Amygdala (tissue), 56 donors: ENCODE results near the gene COLGALT1.
A peak's percentile ranks its signal among the peaks of the same experiment; 100 is the strongest.
"Not testable (repeated sequence)": the region's sequence is repeated elsewhere in the genome, so short reads cannot be mapped to it uniquely, and the experiment has no call there.

Experiments used
- DNase-seq, 56 donors: peaks; one replicate each; lab custom pipeline; 2025; lab: John Stamatoyannopoulos, UW

COLGALT1 gene

DNA sequence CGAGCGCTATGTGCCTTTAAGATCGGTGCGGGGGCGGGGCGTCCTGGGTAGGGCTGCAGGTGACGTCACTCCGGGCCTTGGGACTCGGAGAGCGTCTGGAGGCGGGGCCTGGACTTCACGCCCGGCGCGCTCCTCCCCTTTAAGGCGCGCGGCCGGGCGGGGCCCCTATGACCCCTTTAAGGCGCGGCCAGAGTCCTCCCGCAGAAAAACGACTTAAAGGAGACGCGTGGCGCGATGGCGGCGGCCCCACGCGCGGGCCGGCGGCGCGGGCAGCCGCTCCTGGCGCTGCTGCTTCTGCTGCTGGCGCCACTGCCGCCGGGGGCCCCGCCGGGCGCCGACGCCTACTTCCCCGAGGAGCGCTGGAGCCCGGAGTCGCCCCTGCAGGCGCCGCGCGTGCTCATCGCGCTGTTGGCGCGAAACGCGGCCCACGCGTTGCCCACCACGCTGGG, at the start of gene COLGALT1:
Gene COLGALT1 (plus strand): TSS at position 170 of the 449 bp plus-strand sequence. CDS start 65 bp downstream, at position 235.
- peak; percentile 22 to 99 (median 92) for DNase-seq

DNA sequence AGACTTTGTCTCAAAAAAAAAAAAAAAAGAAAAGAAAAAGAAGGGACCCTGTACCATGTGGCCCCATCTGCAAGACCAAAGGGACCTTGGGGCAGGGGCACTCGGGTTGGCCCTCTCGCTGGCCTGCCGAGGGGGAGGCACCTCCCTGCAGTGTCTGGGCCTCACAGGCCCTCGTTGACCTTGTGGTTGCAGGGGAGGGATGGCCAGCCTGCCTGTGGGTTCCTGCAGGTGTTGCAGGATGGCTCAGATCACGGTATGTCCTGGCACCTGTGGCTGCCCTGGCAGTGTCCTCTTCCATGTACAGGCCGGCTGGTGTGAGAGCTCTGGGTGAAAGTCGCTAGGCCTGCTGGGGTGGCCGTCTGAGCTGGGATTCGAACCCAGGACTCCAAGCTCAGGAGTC, 48.7 kb upstream of the COLGALT1 start:
- DNase-seq, result no peak

DNA sequence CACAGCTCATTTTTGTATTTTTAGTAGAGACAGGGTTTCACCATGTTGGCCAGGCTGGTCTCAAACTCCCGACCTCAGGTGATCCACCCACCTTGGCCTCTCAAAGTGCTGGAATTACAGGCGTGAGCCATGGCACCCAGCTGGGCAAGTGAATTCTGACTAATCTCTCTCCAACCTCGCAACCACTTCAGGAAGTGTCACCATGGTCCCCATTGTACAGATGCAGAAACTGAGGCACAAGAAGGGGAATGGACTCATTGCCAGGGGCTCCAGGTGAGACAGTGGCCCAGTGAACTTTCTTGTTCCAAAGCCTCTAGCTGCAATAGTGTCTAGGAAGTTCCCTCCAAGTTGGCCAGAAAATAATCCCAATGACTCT, 46.9 kb upstream of the COLGALT1 start:
- DNase-seq, result not testable (repeated sequence)

DNA sequence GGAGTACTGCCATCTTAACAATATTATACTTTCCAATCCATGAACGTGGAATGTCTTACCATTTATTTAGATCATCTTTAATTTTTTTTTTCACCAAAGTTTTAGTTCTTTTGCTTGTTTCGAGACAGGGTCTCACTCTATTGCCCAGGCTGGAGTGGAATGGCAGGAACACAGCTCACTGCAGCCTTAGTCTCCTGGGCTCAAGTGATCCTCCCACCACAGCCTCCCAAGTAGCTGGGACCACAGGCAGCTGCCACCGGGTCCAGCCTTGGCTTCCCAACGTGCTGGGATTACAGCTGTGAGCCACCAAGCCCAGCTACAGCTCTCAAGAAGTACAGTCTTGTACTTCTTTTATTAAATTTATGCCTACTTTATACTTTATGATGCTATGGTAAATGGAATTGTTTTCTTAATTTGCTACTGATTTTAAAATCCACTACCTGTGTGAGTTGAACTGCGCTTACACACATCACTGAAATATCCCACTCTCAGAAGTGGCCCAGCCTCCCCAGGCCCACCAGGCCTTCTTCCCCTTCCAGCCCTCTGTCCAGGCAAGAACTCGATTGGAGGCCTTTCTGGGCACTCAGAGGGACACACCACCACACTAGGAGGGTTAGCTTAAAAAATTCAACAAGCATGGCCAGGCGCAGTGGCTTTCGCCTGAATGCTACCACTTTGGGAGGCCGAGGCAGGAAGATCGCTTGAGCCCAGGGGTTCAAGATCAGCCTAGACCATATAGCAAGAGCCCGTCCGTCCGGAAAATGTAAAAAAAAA, 45.0 kb upstream of the COLGALT1 start:
- no peak for DNase-seq

DNA sequence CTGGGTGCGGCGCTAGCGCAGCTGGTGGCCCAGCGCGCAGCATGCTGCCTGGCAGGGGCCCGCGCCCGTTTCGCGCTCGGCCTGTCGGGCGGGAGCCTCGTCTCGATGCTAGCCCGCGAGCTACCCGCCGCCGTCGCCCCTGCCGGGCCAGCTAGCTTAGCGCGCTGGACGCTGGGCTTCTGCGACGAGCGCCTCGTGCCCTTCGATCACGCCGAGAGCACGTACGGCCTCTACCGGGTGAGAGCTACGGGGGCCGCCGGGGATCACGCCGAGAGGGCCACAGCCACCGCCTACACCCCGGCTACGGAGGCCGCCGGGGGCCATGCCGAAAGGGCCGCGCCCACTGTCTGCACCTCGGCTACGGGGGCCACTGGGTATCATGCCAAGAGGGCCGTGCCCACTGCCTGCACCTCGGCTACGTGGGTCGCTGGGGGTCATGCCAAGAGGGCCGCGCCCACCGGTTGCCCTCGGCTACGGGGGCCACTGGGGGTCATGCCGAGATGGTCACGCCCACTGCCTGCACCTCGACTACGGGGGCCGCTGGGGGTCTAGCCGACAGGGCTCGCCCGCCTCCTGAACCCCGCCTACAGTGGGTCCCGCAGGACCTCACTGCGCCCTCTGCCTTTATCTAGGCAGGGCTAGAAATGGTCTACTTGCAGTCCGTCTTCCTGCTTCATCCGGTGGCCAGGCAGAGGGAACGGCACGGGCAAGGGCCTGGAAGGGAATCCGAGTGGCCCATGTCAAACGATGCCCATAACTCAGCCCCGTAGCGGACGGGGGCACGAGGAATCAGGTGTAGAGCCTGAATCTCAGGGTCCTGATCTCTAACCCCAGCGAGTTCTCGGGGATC, 43.5 kb upstream of the COLGALT1 start:
- DNase-seq, result peak; percentile 56 to 97 (median 86)

- no peak for DNase-seq
Measured at GRCh38 chr19:17512574-17512939, 42.9 kb upstream of the COLGALT1 start.

GRCh38 chr19:17515408-17516149, 39.9 kb upstream of the COLGALT1 start:
- DNase-seq, result no peak

DNA sequence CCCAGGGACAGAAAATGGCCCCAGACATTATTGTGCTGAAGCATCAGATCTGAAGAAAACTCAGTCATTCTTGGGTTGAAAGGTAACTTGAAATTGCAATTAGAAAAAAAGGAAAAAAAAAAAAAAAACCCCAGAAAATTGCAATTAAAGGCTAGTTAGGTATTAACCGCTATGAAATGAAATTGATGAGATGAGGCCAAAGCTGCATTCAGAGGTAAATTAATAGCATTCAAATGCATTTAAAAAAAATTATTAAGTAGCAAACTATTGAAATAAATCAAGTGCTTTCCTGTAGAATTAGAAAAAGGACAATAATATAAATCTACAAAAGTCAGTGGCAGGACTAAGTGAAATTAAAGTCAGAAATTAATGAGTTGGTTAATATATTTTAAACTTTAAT, 37.6 kb upstream of the COLGALT1 start:
- no peak for DNase-seq

DNA sequence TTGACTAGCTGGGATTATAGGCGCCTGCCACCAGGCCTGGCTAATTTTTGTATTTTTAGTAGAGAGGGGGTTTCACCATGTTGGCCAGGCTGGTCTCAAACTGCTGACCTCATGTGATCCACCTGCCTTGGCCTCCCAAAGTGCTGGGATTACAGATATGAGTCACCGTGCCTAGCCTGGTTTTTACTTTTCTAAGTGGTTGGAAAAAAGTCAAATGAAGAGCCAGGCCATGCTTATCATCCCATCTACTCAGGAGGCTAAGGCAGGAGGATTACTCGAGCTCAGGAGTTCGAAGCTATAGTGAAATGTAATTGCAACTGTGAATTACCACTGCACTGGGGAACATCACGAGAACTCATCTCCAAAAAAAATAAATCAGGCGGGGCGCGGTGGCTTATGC, 36.8 kb upstream of the COLGALT1 start:
- not testable (repeated sequence) for DNase-seq

DNA sequence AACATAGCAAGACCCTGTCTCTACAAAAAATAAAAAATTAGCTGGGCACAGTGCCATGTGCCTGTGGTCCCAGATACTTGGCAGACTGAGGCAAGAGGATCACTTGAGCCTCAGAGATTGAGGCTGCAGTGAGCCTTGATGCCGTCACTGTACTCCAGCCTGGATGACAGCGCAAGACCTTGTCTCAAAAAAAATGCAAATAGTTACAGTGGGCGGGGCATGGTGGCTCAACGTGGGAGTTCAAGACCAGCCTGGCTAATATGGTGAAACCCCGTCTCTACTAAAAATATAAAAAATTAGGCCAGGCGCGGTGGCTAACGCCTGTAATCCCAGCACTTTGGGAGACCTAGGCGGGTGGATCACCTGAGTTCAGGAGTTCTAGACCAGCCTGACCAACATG, 35.5 kb upstream of the COLGALT1 start:
- no peak for DNase-seq

DNA sequence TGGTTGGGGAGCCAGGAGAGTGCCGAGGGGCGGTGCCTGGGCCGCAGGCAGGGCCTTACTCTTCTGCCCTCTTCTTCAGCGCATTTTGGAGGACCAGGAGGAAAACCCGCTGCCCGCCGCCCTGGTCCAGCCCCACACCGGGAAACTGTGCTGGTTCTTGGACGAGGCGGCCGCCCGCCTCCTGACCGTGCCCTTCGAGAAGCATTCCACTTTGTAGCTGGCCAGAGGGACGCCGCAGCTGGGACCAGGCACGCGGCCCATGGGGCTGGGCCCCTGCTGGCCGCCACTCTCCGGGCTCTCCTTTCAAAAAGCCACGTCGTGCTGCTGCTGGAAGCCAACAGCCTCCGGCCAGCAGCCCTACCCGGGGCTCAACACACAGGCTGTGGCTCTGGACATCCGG, 34.6 kb upstream of the COLGALT1 start:
- DNase-seq, result peak in 5 of 56 donors; percentile 14 to 52 (median 27)

DNA sequence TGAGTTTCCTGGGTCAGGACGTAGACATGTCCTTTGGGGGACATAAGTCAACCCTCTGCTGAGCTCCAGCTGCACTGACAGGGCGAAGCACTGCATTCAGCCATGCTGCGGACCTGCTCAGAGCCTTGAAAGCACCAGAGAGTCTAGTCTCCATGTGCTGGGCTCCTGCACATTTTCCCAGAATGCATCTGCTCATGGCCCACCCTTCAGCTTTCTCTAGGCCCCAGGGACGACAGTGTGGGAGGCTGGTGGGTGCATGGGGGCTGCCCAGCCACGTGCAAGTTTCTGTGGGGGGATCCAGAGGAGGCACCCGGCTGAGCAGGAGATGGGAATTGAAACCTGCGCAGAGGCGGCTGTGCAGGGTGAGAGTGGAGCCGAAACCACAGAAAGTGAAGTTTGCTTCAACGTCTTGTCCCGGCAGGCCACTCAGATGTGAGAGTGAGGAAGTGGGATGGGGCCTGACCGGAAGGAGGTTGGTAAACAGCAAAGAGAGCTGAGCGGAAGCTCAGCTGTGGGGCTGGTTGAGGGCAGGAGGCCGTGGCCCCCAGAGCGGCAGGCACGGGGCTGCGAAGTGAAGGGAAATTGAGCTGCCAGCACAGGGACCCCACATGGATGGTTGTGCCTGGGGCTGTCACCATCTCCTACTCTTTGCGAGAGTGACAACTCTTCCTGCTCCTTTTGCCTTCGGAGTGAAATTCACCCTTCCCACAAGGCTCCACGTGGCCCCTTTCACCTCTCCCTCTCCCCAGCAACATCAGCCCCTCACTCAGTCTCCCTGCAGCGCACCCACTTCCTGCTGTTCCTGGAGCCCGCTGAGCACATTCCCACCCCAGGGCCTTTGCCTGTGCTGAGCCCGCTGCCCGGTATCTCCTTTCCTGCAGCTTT, 32.2 kb upstream of the COLGALT1 start:
- peak in 32 of 56 donors; percentile 7 to 62 (median 26) for DNase-seq

- DNase-seq, result no peak
Measured at GRCh38 chr19:17524651-17525050, 30.8 kb upstream of the COLGALT1 start.

DNA sequence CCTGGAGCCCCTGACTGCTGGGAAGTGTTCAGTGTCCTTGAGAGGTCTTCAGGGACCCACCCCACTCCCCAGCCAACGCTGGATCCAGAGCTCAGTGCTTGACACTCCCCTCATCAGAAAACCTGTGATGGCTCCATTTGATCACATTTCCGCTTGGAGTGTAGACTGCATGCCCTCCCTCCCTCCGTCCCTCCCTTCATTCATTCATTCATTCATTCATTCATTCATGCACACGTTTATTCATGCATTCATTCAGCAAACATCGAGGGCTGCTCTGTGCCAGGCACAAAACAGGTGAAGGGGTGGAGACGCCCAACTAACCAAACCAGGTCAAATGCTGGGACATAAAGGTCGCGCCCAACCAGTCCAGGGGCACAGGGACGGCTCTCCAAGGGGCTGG, 30.3 kb upstream of the COLGALT1 start:
- no peak for DNase-seq

- no peak for DNase-seq
Measured at GRCh38 chr19:17526922-17527321, 28.5 kb upstream of the COLGALT1 start.

DNA sequence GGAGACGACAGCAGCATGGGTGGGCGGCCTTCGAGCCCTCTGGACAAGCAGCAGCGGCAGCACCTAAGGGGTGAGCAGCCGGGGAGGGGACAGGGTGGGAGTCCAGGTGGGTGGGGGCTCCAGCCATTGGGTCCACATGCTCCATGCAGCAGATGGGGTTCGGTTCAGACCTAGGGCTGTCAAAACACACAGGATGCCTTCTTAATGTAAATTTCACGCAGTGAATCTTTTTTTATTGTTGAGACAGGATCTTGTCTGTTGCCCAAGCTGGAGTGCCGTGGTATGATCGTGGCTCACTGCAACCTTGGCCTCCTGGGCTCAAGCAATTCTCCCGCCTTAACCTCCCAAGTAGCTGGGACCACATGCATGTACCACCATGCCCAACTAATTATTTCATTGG, 28.1 kb upstream of the COLGALT1 start:
- DNase-seq, result no peak

GRCh38 chr19:17528610-17529009, 26.8 kb upstream of the COLGALT1 start:
- DNase-seq, result no peak

- DNase-seq, result no peak
Measured at GRCh38 chr19:17529239-17530158, 25.9 kb upstream of the COLGALT1 start.

DNA sequence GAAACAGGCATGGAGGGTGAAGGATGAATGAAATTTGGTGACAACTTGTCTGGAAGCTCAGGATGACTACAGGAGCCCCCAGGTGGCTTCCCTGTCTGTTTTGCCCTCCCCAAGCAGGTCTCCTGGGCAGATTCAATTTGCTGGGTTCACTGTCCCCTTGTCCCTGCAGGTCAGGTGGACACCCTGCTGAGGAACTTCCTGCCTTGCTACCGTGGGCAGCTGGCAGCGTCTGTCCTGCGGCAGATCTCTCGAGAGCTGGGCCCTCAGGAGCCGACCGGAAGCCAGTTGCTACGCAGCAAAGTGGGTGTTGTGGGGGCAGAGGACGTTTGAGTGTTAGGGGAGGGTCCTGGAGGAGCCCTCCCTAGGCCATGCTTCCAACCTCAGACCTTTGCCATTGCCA, 24.9 kb upstream of the COLGALT1 start:
- no peak for DNase-seq
